Astrocyte (in vitro differentiated cells and primary cell): ENCODE measurements around the gene SOX1.

Source experiments
- CTCF ChIP-seq: IDR thresholded peaks from 2 replicates; pipeline ENCODE4 v1.5.1; 2011; ENCODE audit warnings: low read depth, mild to moderate bottlenecking, inconsistent platforms, low read length, moderate library complexity; ENCODE audit not compliant: insufficient read depth
- EZH2 ChIP-seq: IDR thresholded peaks from 2 replicates; pipeline ENCODE4 v1.6.1; 2012; ENCODE audit warnings: mild to moderate bottlenecking, low read length, inconsistent platforms; ENCODE audit not compliant: insufficient read depth

GRCh38 chr13:112092453-112092852 lies 25.5 kb downstream of the SOX1 start:
- TF ChIP-seq CTCF (no peak), EZH2 (no peak)
